ENCODE results near the gene CHMP6. TPM values are rescaled to one million over a fixed set of nuclear protein-coding genes. Genes with fewer than 3 reads are reported as not detected.
A peak's percentile ranks its signal among the peaks of the same experiment; 100 is the strongest.

CHMP6 gene
- total and polyA plus RNA-seq, 3 experiments from 2014 or later = 31.2 to 45.1 (median 32.7) TPM

GRCh38 chr17:80990921-80991644 lies 558 bp upstream of the CHMP6 start:
- Histone ChIP-seq H3K9me3 (ENCODE audit: low read length) (no peaks in the 10 kb centered on the region), H3K4me1 (ENCODE audit: insufficient read depth, low read length) (peaks cover 35% of the 10 kb centered on the region), H3K27me3 (ENCODE audit: insufficient read depth, low read length, poor library complexity, severe bottlenecking) (no peaks in the 10 kb centered on the region), H3K36me3 (ENCODE audit: insufficient read depth, low read length) (no peaks in the 10 kb centered on the region), H3K27ac (ENCODE audit: low read depth, low read length) (peak overlapping the region; percentile 75), H3K4me3 (ENCODE audit: low read length) (peak overlapping the region; percentile 84)
- ChIA-PET CTCF (interaction anchor here (1.2 kb wide), 2 partner anchors 32 to 494 kb away, joined by 3 read pairs; no protein-coding TSS in a partner anchor), POLR2A (interaction anchor here (0.6 kb wide), 1 partner anchor 575 kb away, joined by 6 read pairs; no protein-coding TSS in a partner anchor)
- peaks cover 0 to 22% (median 0%) of the 10 kb centered on the region in 3 donors for H3K36me3 Mint-ChIP-seq
- no peaks in the 10 kb centered on the region for H3K9me3 Mint-ChIP-seq
- peaks cover 17 to 36% (median 23%) of the 10 kb centered on the region in 3 donors for H3K4me1 Mint-ChIP-seq
- H3K4me3 Mint-ChIP-seq = peak overlapping the region; percentile 79 to 93 (median 82)
- peak overlapping the region in 7 of 8 donors; percentile 59 to 90 (median 78) for H3K27ac Mint-ChIP-seq
- no peak for DNase-seq
- H3K27me3 Mint-ChIP-seq = peaks cover 0 to 4% of the 10 kb centered on the region in 2 donors

DNA sequence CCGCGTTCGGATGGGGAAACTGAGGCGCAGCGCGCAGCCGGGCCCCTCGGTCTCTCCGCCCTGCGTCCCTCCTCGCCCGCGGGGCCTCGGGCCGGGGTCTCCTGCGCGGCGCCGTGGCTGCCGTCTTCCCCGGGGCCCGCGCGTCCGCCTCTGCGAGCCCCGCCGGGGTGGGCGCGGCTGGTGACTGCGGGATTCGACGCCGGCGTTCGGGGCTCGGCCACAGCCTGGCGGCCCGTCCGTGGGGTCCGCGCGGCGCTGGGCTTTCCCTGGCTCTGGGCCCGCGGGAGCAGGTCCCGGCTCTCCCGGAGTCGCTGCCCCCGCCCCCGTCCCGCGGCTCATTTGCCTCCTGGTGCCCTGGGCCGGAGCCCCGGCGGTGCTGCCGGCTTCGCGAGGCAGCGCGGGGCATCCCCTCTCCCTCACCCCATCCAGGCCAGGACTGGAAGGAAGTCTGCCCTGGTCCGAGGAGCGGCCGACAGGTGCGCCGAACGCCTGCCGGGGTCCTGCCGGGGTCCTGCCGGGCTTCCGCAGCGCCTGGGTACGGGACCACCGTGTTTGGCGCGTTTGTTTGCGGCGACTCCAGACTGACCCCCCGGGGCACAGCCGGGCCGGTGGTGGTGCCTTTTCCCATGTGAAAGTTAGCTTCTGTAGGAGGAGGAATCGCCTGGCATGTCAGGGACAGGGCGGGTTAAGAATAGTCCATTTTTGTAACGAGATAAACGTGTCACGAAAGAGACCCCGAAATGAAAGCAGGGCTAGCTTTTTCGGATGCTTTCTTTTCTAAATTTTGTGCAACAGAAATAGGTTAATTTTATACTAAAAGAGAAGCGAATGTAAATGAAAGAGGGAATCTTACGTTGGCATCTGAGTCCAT lies 671 bp downstream of the CHMP6 start:
- Mint-ChIP-seq H3K27ac (peak overlapping the region in 6 of 8 donors; percentile 59 to 89 (median 76)), H3K36me3 (peaks cover 0 to 32% (median 0%) of the 10 kb centered on the region in 3 donors), H3K9me3 (no peaks in the 10 kb centered on the region), H3K27me3 (peaks cover 0 to 4% of the 10 kb centered on the region in 2 donors), H3K4me1 (peaks cover 17 to 36% (median 23%) of the 10 kb centered on the region in 3 donors), H3K4me3 (peak overlapping the region; percentile 78 to 92 (median 83))
- ChIA-PET CTCF (interaction anchor here (1.0 to 1.4 kb wide), 2 partner anchors 26 to 109 kb away, joined by 3 to 5 read pairs; no protein-coding TSS in a partner anchor), POLR2A (no interaction called here)
- no peaks in the 10 kb centered on the region for H3K9me3 ChIP-seq (ENCODE audit: low read length)
- peak overlapping the region; percentile 75 for H3K27ac ChIP-seq (ENCODE audit: low read depth, low read length)
- no peaks in the 10 kb centered on the region for H3K36me3 ChIP-seq (ENCODE audit: insufficient read depth, low read length)
- H3K27me3 ChIP-seq (ENCODE audit: insufficient read depth, low read length, poor library complexity, severe bottlenecking) = no peaks in the 10 kb centered on the region
- DNase-seq = no peak
- H3K4me1 ChIP-seq (ENCODE audit: insufficient read depth, low read length) = peaks cover 35% of the 10 kb centered on the region
- peak overlapping the region; percentile 84 for H3K4me3 ChIP-seq (ENCODE audit: low read length)

GRCh38 chr17:80992948-80993624 lies 1.4 kb downstream of the CHMP6 start:
- peak overlapping the region in 6 of 8 donors; percentile 59 to 89 (median 76) for H3K27ac Mint-ChIP-seq
- ChIA-PET CTCF (interaction anchor here (1.0 to 1.4 kb wide), 2 partner anchors 25 to 108 kb away, joined by 3 to 5 read pairs; no protein-coding TSS in a partner anchor), POLR2A (no interaction called here)
- Histone ChIP-seq H3K27ac (ENCODE audit: low read depth, low read length) (no peak overlapping the region), H3K9me3 (ENCODE audit: low read length) (no peaks in the 10 kb centered on the region), H3K4me3 (ENCODE audit: low read length) (peak overlapping the region; percentile 41), H3K36me3 (ENCODE audit: insufficient read depth, low read length) (peaks cover under 1% of the 10 kb centered on the region), H3K4me1 (ENCODE audit: insufficient read depth, low read length) (peaks cover 35% of the 10 kb centered on the region), H3K27me3 (ENCODE audit: insufficient read depth, low read length, poor library complexity, severe bottlenecking) (no peaks in the 10 kb centered on the region)
- H3K27me3 Mint-ChIP-seq = peaks cover 0 to 4% of the 10 kb centered on the region in 2 donors
- peaks cover 17 to 36% (median 23%) of the 10 kb centered on the region in 3 donors for H3K4me1 Mint-ChIP-seq
- DNase-seq = no peak
- H3K36me3 Mint-ChIP-seq = peaks cover 0 to 39% (median 0%) of the 10 kb centered on the region in 3 donors
- H3K4me3 Mint-ChIP-seq = peak overlapping the region; percentile 78 to 92 (median 82)
- H3K9me3 Mint-ChIP-seq = no peaks in the 10 kb centered on the region

- H3K9me3 ChIP-seq (ENCODE audit: low read length) = no peaks in the 10 kb centered on the region
- H3K36me3 Mint-ChIP-seq = peaks cover 0 to 55% (median 0%) of the 10 kb centered on the region in 3 donors
- ChIA-PET CTCF (no interaction called here), POLR2A (no interaction called here)
- no peaks in the 10 kb centered on the region for H3K9me3 Mint-ChIP-seq
- H3K27me3 Mint-ChIP-seq = peaks cover 0 to 4% of the 10 kb centered on the region in 2 donors
- no peak overlapping the region for H3K4me3 Mint-ChIP-seq
- peaks cover 9% of the 10 kb centered on the region for H3K36me3 ChIP-seq (ENCODE audit: insufficient read depth, low read length)
- H3K27ac Mint-ChIP-seq = peak overlapping the region in 1 of 8 donors; percentile 11
- H3K4me3 ChIP-seq (ENCODE audit: low read length) = no peak overlapping the region
- peaks cover 12 to 25% (median 16%) of the 10 kb centered on the region in 3 donors for H3K4me1 Mint-ChIP-seq
- H3K27ac ChIP-seq (ENCODE audit: low read depth, low read length) = no peak overlapping the region
- peaks cover 24% of the 10 kb centered on the region for H3K4me1 ChIP-seq (ENCODE audit: insufficient read depth, low read length)
- DNase-seq = no peak
- no peaks in the 10 kb centered on the region for H3K27me3 ChIP-seq (ENCODE audit: insufficient read depth, low read length, poor library complexity, severe bottlenecking)
These were observed 3.5 kb downstream of the CHMP6 start for GRCh38 chr17:80995131-80995530.

GRCh38 chr17:80996422-80997305 lies 5.0 kb downstream of the CHMP6 start:
- H3K36me3 Mint-ChIP-seq = peaks cover 0 to 51% (median 0%) of the 10 kb centered on the region in 3 donors
- no peak overlapping the region for H3K27ac ChIP-seq (ENCODE audit: low read depth, low read length)
- ChIA-PET CTCF (no interaction called here), POLR2A (interaction anchor here (0.7 kb wide), 1 partner anchor 12 kb away, joined by 5 read pairs; no protein-coding TSS in a partner anchor)
- peaks cover 9% of the 10 kb centered on the region for H3K36me3 ChIP-seq (ENCODE audit: insufficient read depth, low read length)
- no peak for DNase-seq
- H3K9me3 Mint-ChIP-seq = no peaks in the 10 kb centered on the region
- peaks cover 11 to 17% (median 12%) of the 10 kb centered on the region in 3 donors for H3K4me1 Mint-ChIP-seq
- H3K9me3 ChIP-seq (ENCODE audit: low read length) = no peaks in the 10 kb centered on the region
- H3K4me3 Mint-ChIP-seq = peak overlapping the region in 1 of 7 donors; percentile 72
- H3K27me3 ChIP-seq (ENCODE audit: insufficient read depth, low read length, poor library complexity, severe bottlenecking) = no peaks in the 10 kb centered on the region
- H3K27me3 Mint-ChIP-seq = no peaks in the 10 kb centered on the region
- H3K4me3 ChIP-seq (ENCODE audit: low read length) = no peak overlapping the region
- H3K27ac Mint-ChIP-seq = peak overlapping the region in 2 of 8 donors; percentile 24 to 52
- peaks cover 15% of the 10 kb centered on the region for H3K4me1 ChIP-seq (ENCODE audit: insufficient read depth, low read length)

GRCh38 chr17:80997424-80998117 lies 5.9 kb downstream of the CHMP6 start:
- DNase-seq = no peak
- Mint-ChIP-seq H3K4me1 (peaks cover 14 to 21% (median 16%) of the 10 kb centered on the region in 3 donors), H3K27me3 (no peaks in the 10 kb centered on the region), H3K9me3 (no peaks in the 10 kb centered on the region), H3K36me3 (peaks cover 0 to 51% (median 0%) of the 10 kb centered on the region in 3 donors), H3K4me3 (peak overlapping the region in 1 of 7 donors; percentile 72), H3K27ac (no peak overlapping the region)
- peaks cover 9% of the 10 kb centered on the region for H3K36me3 ChIP-seq (ENCODE audit: insufficient read depth, low read length)
- POLR2A ChIA-PET = no interaction called here
- no peaks in the 10 kb centered on the region for H3K27me3 ChIP-seq (ENCODE audit: insufficient read depth, low read length, poor library complexity, severe bottlenecking)
- CTCF ChIA-PET = no interaction called here
- H3K4me3 ChIP-seq (ENCODE audit: low read length) = no peak overlapping the region
- H3K9me3 ChIP-seq (ENCODE audit: low read length) = no peaks in the 10 kb centered on the region
- H3K4me1 ChIP-seq (ENCODE audit: insufficient read depth, low read length) = peaks cover 12% of the 10 kb centered on the region
- no peak overlapping the region for H3K27ac ChIP-seq (ENCODE audit: low read depth, low read length)

Measured in CD8-positive, alpha-beta memory T cell (primary cell).